Glomerular visceral epithelial cell (primary cell): Measurements from ENCODE around the gene PREB.

Source experiments
- DNase-seq: peaks from one replicate; pipeline ENCODE4 v3.0.0-alpha.2; 2016; ENCODE audit errors: extremely low spot score

Gene PREB

DNA sequence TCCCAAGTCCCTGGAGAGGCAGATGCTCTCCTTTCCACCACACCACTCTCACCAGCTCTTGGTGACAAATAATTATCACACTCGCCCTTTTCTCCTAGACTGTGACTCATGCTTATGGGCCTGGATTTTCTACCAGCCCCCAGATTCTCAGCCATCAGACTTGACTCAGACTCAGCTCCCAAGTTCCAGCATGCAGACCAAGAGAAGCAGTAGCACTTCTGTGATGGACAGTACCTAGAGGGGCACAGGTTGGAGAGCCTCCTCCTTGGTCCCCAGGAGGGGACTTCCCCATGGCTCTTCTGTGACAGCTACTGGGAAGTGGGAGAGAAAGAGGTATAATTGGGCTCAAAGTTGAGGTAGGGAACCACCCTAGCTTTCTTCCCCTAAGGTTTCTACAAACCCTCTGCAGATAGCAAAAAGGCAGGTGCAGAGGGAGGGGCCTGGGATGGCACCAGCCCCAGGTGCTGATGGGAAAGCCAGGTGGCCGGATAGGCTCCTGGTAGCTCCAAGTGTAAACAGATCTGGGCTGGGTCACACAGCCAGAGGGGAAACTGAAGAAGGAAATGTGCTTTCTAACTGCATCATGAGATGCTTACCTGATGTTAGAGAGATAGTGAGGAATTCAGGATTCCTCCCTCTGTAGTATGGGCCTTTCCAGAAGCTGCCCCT is 18.5 kb upstream of the PREB start:
- peak; percentile 3 for DNase-seq

DNA sequence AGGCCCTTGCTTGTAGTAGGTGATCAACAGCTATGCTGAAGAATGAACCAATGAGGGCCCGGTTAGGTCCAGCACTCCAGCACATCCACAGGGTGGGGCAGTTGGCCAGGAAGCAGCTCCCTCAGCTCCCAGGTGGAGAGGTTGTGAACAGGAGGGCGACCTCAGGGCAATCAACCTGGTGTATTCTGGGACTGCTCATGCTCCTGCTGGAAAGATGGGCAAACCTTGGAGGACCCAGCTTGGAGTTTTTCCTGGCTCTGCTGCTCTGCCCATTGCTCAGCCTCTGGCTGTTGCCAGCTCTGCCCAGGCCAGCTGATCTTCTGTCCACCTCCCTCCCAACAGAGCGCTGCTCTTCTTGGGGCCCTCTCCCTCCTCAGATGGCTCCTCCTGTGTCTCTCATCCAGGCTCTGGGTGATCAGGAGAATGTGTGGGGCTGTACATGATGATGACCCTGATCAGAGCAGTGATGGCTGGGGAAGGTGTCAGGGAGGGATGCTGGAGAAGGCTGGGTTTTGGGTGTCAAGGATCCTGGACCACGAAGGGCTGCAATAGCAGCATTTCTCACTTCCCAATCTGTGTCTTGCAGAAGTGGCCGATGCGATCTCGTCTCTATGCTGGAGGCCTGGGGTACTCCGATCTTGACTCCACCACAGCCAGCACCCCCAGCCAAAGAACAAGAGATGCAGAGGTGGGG is 17.8 kb upstream of the PREB start:
- DNase-seq, result no peak

DNA sequence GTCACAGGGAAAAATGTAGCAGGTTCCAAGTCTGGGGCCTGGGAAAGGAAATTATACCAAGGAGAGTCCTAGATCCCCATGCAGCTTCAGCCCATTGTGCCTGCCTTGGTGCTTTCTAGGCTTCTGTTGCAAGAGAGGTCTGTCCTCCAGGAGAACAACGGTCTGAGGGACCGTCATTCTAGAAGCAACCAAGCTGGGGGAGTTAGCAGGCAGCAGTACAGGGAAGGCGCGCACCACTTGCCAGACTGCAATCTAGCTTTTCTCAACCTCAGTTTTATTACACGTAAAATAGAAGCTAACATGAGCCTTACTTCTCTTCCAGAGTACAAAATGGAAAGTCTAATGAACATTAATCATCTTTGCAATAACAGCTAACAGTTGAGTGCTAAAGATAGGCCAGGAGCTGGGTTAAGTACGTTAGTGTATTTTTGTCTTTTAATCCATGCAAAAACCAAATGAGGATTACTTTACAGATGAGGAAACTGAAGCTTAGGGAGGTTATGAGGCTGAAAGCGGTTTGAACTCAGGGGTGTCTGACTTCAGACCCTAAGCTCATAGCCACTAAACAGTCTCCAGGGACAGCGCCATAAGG is 16.3 kb upstream of the PREB start:
- DNase-seq, result no peak

DNA sequence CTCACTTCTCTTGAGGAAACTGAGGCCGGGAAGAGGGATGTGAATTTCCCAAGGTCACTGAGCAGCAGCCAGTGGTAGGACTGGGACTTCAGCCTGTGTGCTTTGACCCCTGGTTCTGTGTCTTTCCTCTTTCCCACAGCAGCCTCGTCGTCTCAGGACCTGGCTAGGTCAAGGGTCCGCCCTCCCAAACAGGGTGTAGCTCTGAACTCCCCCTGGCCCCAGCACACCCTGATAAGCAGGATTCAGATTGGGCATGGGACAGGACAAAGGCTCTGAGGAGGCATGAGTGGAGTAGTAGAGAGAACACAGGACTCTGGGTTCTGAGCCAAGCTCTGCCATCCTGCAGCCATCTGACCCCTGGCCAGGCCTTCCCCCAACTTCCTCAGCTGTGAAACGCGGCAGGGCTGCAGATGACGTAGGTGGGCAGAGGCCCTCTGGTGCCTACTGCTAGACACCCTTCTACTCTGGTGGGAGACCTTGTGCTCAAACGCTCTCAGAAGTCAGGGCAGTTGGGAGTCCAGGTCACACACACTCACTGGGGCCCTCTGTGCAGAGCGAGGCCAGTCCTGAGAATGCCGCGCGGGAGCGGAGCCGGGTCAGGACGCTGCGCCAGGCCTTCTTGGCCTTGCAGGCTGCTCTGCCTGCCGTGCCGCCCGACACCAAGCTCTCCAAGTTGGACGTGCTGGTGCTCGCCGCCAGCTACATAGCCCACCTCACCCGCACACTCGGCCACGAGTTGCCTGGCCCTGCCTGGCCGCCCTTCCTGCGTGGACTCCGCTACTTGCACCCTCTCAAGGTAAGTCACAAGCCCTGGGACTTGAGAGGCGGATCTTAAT is 15.4 kb upstream of the PREB start:
- no peak for DNase-seq

DNA sequence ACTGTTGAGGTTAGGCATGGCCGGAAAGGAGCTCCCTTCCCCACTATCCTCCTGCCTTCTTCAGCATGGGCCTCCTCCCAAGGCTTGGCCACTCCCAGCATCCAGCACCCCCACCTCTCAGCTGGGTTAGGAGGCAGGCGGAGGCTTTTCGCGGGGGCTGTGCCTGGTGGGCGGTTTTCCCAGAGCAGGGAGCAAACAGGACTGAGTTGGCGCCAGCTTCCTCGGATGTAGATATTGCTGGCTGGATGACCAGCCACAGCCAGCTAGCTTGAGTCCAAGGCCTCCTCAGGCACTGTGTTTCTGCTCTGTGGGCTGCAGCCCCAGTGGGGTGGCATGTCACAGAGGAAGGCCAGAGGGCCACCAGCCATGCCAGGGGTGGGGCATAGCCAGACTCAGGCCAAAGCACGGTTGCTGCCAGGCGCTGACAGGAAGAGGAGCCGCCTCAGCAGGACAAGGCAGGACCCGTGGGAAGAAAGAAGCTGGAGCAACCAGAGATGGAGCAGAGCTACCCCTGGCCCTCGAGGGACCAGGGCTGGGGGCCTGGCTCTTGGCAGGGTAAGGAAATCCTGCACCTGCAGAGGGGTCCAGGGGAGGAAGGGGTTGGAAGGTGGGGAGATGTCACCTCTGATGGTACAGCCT is 14.5 kb upstream of the PREB start, which contains the start of gene TCF23:
TSS of gene TCF23 (plus strand) at position 204 of the 639 bp plus-strand sequence. CDS start at position 334, 130 bp downstream.
- no peak for DNase-seq

- no peak for DNase-seq
Measured at GRCh38 chr2:27147935-27148334, 13.5 kb upstream of the PREB start.

DNA sequence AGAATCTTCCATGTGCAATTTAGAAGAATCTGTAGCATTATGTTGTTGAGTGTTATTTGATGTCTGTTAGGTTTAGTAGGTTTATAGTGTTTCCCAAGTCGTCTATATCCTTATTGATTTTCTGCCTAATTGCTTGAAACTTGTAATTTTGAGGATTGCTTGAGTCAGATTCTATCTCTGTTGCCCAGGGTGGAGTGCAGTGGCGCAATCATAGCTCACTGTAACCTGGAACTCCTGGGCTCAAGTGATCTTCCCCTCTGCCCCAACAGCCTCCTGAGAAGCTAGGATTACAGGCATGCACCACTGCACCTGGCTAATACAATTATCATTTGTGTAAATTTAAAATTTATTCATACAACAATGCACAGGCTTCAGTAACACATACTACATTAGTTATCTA is 11.2 kb upstream of the PREB start:
- no peak for DNase-seq

GRCh38 chr2:27143285-27143684 is 8.8 kb upstream of the PREB start:
- DNase-seq, result no peak

GRCh38 chr2:27139310-27139709 is 4.9 kb upstream of the PREB start, which contains the start of gene PRR30:
PRR30 (minus strand) TSS chr2:27139410; CDS start chr2:27138329, 1,081 bp downstream.
- no peak for DNase-seq

GRCh38 chr2:27138111-27138510 is 3.7 kb upstream of the PREB start:
- no peak for DNase-seq

DNA sequence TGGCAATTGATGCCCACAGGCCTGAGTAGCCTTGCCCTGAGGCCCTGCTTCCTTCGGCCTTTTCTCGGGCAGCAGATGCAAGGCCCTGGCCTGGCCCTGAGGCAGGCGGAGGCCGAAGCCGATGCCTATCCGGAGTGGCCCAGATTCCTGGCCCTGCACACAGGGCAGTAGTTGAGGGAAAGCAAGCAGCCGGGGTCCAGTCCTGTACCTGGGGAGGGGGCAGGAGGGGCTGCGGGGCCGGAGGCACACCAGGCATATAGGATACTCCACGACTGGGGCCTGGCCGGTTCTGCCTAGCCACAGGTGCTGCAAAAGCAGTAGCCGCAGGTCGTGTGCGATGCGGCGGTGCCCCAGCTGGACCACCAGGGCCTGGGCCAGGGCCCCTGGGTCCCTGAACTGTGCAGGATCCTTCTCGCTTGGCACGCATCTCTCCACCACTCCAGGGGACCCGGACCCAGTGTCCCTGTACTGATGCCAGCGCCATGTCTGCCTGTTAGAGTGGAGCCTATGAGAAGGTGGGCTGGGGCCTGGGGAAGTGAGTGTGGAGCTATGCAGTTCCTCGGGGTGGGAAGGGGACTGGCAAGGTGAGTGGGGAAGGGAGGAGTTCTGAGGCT is 3.0 kb upstream of the PREB start:
- DNase-seq, result no peak

GRCh38 chr2:27136751-27137150 is 2.3 kb upstream of the PREB start:
- no peak for DNase-seq

- DNase-seq, result no peak
Measured at GRCh38 chr2:27135478-27135955, 1.1 kb upstream of the PREB start.

GRCh38 chr2:27134781-27135477 is 493 bp upstream of the PREB start:
- no peak for DNase-seq

GRCh38 chr2:27133195-27133875 is 1.1 kb downstream of the PREB start:
- DNase-seq, result no peak

GRCh38 chr2:27131429-27131828 is 3.0 kb downstream of the PREB start:
- DNase-seq, result no peak

DNA sequence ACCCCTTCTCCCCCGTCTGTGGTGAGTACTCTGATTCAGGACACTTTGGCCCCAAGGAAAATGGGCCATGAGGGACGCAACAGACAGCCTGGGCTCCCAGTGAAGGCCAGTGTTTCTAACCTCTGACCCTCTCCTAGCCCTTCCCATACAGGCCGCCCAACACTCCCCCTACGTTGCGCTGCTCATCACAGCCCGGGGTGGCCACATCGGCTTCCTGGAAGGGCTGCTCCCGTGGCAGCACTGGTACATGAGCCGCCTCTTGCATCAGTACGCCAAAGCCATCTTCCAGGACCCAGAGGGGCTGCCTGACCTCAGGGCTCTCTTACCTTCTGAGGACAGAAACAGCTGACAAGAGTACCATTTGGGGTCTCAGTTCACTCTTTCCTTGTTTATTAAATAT is 4.0 kb downstream of the PREB start:
- DNase-seq, result no peak

DNA sequence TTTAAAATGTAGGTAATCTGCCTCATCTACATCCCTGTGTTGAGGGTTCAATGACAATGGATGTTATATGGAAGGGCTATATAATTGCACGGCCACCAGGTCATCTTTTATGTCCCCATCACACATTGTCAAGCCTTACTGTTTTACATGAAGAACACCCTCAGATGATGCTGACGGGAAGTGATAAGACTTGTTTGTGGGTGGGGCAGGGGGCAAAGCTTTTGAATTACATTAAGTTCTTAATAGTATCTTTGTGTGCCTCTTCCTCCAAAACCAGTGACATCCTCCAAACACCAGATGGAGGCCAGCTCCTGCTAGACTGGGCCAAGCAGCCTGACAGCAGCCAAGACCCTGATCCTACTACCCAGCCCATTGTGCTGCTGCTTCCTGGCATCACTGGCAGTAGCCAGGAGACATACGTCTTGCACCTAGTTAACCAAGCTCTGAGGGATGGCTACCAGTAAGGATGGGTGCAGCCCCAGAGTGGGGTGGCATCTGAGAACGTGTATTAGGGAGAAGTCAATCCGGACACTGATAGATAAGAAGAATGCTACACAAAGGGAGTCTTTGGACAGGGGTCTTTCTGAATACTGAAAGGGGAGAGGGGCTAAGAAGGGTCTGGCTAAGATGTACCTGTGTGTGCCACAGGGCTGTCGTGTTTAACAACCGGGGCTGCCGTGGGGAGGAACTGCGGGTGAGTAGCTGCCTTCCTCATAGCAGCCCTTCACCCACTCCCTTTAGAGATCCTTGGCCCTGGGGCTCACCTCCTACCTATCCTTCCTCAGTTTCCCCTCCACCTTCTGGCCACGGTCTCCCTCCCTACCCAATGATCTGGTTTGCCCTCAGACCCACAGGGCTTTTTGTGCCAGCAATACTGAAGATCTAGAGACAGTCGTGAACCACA is 5.5 kb downstream of the PREB start:
- DNase-seq, result no peak
